ENCODE data around the gene IGSF5. TPM values are rescaled to one million over a fixed set of nuclear protein-coding genes. Genes with fewer than 3 reads are reported as not detected.

The IGSF5 gene
- total RNA-seq, 1 experiment from 2014 or later = not detected

GRCh38 chr21:39726133-39726532 is 18.9 kb upstream of the IGSF5 start:
- BruUV-seq (replicated peaks) = no TSS peak
- no peaks in the 10 kb centered on the region for H3K36me3 ChIP-seq (ENCODE audit: insufficient read depth, low read length, poor library complexity, severe bottlenecking)
- DNase-seq (ENCODE audit: low spot score) = no peak
- H3K4me3 ChIP-seq (ENCODE audit: low read depth, low read length, poor library complexity, severe bottlenecking) = no peak overlapping the region
- no peaks in the 10 kb centered on the region for H3K4me1 ChIP-seq (ENCODE audit: insufficient read depth, low read length, poor library complexity, severe bottlenecking)
- no peaks in the 10 kb centered on the region for H3K9me3 ChIP-seq (ENCODE audit: low read depth, low read length, poor library complexity, severe bottlenecking)
- no peak overlapping the region for H3K27ac ChIP-seq (ENCODE audit: low read depth, low read length, poor library complexity, severe bottlenecking)
- intact Hi-C loops (cut with micrococcal nuclease; ENCODE audit: unreplicated experiment) = no loop called here
- TF ChIP-seq CTCF (conservative IDR thresholded peaks at IDR 0.05; ENCODE audit: low read depth, low read length) (no peak), EZH2 (IDR thresholded peaks at IDR 0.05; ENCODE audit: borderline replicate concordance, low read depth, low read length, poor library complexity, severe bottlenecking) (no peak)
- ChIA-PET CTCF (no interaction called here), POLR2A (ENCODE audit: low non-redundant PET) (no interaction called here)
- no peaks in the 10 kb centered on the region for H3K27me3 ChIP-seq (replicated peaks; ENCODE audit: insufficient read depth, low read depth, low read length, poor library complexity)

GRCh38 chr21:39727401-39728120 is 17.4 kb upstream of the IGSF5 start:
- intact Hi-C loops (cut with micrococcal nuclease; ENCODE audit: unreplicated experiment) = no loop called here
- no peak for DNase-seq (ENCODE audit: low spot score)
- Histone ChIP-seq H3K27me3 (replicated peaks; ENCODE audit: insufficient read depth, low read depth, low read length, poor library complexity) (no peaks in the 10 kb centered on the region), H3K4me3 (ENCODE audit: low read depth, low read length, poor library complexity, severe bottlenecking) (no peak overlapping the region), H3K4me1 (ENCODE audit: insufficient read depth, low read length, poor library complexity, severe bottlenecking) (no peaks in the 10 kb centered on the region), H3K9me3 (ENCODE audit: low read depth, low read length, poor library complexity, severe bottlenecking) (peaks cover 4% of the 10 kb centered on the region), H3K36me3 (ENCODE audit: insufficient read depth, low read length, poor library complexity, severe bottlenecking) (no peaks in the 10 kb centered on the region), H3K27ac (ENCODE audit: low read depth, low read length, poor library complexity, severe bottlenecking) (no peak overlapping the region)
- BruUV-seq (replicated peaks) = no TSS peak
- POLR2A ChIA-PET (ENCODE audit: low non-redundant PET) = no interaction called here
- CTCF ChIA-PET = no interaction called here
- no peak for TF ChIP-seq EZH2 (IDR thresholded peaks at IDR 0.05; ENCODE audit: borderline replicate concordance, low read depth, low read length, poor library complexity, severe bottlenecking)
- no peak for TF ChIP-seq CTCF (conservative IDR thresholded peaks at IDR 0.05; ENCODE audit: low read depth, low read length)

GRCh38 chr21:39728341-39728740 is 16.6 kb upstream of the IGSF5 start:
- Histone ChIP-seq H3K9me3 (ENCODE audit: low read depth, low read length, poor library complexity, severe bottlenecking) (peaks cover 4% of the 10 kb centered on the region), H3K4me1 (ENCODE audit: insufficient read depth, low read length, poor library complexity, severe bottlenecking) (no peaks in the 10 kb centered on the region), H3K36me3 (ENCODE audit: insufficient read depth, low read length, poor library complexity, severe bottlenecking) (no peaks in the 10 kb centered on the region), H3K4me3 (ENCODE audit: low read depth, low read length, poor library complexity, severe bottlenecking) (no peak overlapping the region), H3K27me3 (replicated peaks; ENCODE audit: insufficient read depth, low read depth, low read length, poor library complexity) (no peaks in the 10 kb centered on the region), H3K27ac (ENCODE audit: low read depth, low read length, poor library complexity, severe bottlenecking) (no peak overlapping the region)
- no peak for DNase-seq (ENCODE audit: low spot score)
- intact Hi-C loops (cut with micrococcal nuclease; ENCODE audit: unreplicated experiment) = no loop called here
- no TSS peak for BruUV-seq (replicated peaks)
- POLR2A ChIA-PET (ENCODE audit: low non-redundant PET) = no interaction called here
- CTCF ChIA-PET = no interaction called here
- no peak for TF ChIP-seq CTCF (conservative IDR thresholded peaks at IDR 0.05; ENCODE audit: low read depth, low read length)
- TF ChIP-seq EZH2 (IDR thresholded peaks at IDR 0.05; ENCODE audit: borderline replicate concordance, low read depth, low read length, poor library complexity, severe bottlenecking) = no peak
